Activated T-cell treated with anti-CD3 and anti-CD28 coated beads for 1 hour (primary cell): ENCODE data around the gene TYRO3.
A peak's percentile ranks its signal among the peaks of the same experiment; 100 is the strongest.

Experiments
- DNase-seq: peaks from one replicate; pipeline ENCODE4 v3.0.0-alpha.2; 2020; ENCODE audit warnings: low read depth

Gene TYRO3

GRCh38 chr15:41558400-41559238, at the start of gene TYRO3:
Gene TYRO3 (plus strand): TSS chr15:41559212. CDS start chr15:41559258, 46 bp downstream.
- peak; percentile 62 for DNase-seq

GRCh38 chr15:41510728-41511127, 48.3 kb upstream of the TYRO3 start:
- DNase-seq = no peak

GRCh38 chr15:41511331-41511898, 47.6 kb upstream of the TYRO3 start:
- DNase-seq = no peak

- DNase-seq = no peak
Observed at GRCh38 chr15:41511899-41512369, 47.1 kb upstream of the TYRO3 start.

DNA sequence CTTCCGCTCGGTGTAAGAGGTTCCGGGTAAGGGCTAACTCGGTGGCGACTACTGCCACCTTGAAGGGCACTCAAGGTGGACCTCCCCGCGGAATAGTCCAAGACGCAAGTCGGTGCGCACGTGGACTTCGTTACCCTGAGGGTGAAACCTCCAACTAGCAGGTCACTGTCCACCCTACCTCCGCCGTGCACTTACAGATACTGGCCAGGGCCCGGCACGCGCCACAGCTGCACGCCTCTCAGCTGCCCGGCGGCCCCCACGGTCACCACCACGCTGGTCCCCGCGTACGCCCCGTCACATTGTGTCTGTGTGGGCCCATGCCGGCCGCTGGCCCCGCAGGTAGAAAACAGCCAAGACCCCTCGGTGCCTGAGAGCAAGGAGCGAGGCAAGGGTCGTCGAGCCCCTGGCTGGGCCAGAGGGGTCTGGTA, 46.5 kb upstream of the TYRO3 start:
- no peak for DNase-seq

DNA sequence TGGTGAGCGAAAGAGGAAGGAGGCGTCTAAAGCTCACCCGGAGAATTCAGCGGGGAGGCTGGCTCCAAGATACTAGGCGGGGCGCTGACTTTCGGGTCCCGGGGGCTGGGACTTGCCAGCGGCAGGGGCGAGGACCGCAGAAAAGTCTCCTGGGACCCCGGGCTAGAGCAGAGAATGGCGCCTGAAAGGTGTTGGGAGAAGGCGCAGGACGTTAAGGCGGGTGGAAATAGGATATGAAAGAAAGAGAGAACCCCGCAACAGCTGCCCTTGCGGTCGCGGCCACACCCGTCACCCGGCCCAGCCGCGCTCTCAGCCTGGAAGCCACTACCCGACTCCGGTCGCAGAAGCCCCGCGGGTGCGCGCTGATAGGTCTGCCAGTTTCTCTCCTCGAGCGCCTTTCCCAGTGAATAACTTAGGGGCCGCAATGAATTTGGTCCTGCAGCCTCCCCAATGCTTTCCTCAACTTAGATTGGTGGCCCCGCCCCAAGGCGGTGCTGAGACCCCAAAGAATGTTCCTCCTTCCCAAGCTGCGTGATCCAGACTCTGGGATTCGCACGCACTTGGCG, 46.0 kb upstream of the TYRO3 start:
- no peak for DNase-seq

DNA sequence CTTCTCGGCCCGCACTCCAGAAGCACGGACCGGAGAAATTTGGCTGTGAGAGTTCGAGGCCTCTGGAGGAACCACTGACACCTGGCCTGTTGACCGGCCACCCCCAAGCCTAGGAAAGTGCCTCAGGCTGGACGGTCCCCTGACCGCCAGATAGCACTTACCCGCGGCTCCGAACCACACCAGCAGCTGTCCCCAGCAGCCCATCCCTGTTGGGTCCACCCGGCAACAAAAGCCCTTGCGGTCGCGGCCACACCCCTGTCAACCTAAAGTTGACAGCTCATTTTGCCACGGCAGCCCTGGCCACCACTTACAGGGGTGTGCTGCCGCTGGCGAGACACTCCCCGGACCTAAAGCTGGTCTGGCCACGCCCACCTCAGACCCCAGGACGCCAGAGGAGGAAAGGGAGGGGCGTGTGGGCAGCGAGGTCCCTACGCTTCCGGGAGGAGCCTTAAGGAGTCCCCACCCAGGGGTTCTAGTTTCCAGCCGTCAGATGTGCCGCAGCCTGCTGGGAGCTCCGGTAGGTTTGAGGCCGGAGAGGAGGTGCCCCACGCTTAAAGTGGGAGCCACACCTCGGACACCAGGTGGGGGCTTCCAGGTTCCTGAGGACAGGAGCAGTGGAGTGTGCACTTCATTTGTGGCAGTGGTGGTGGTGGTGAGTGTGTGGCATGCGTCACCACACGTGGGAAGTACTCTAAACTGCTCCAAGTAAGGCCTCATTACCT, 45.3 kb upstream of the TYRO3 start, which contains the start of gene LTK:
TSS of gene LTK (minus strand) at position 322 of the 722 bp plus-strand sequence. CDS start at position 204, 118 bp downstream.
- no peak for DNase-seq

GRCh38 chr15:41517895-41518449, 41.0 kb upstream of the TYRO3 start:
- no peak for DNase-seq

- no peak for DNase-seq
Observed at GRCh38 chr15:41520636-41521035, 38.4 kb upstream of the TYRO3 start.

DNA sequence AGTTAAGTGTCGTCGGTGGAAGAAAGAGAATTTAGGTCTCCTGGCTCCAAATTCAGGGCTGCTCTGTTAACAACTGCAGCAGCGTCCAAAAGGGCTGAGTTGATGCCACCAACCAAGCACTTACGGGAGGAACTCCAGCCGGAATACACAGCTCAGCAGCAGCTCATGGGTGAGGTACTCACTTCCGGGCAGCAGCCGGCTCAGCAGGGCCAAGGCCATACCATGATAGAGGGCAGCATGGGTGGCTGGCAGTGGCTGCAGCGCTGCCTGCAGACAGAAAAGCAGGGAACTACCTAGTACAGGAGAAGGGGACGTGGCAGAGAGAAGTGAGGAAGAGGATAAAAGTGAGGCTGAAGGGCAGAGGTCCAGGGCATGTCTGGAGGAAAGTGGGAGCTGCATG, 37.4 kb upstream of the TYRO3 start:
- DNase-seq = no peak

- DNase-seq = no peak
Observed at GRCh38 chr15:41523097-41523496, 35.9 kb upstream of the TYRO3 start.

DNA sequence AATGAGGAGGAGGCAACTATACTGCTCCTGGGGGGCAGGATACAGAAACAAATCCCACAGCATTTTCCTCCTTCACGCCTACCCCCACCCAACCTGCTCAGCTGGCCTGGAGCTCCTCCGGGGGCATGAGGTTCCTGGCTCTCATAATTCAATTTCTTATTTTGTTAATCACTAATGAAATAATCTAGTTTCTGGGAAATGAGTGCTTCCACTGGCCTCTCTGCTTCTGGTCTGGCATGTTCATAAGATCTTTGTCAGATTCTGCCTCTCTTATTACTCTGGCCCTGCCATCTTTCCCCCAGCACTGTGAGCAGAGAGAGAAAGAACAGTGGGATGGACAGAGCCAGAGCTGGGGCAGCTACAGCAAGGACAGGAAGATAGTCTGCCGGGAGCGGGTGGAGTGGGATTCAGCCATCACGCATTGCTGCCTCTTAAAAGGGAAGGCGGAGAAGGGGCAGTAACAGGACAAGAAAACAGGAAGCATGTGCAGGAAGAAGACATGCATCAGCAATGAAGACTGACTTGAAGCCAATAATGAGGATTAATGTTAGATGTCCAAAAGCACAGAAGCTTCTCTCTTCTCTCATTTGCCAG, 28.6 kb upstream of the TYRO3 start:
- no peak for DNase-seq

GRCh38 chr15:41535544-41535943, 23.5 kb upstream of the TYRO3 start:
- DNase-seq = no peak

DNA sequence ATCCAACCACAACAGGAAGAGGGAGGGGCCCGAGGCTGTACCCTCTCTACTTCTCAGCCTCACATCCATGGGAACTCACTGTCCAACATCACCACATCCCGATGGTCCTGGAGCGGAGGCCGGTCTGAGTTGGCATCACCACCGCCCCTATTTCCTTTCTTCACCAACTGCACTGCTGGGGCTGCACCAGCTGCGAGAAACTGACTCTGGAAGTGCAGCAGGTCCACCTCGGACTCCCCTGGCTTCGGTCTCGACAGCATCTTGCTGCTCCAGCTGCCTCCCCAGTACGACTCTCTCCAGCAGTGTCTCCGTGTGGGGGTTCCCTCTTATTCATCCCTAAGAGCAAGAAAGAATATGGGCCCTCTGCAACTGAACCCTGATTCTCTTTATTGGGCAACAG, 22.1 kb upstream of the TYRO3 start:
- no peak for DNase-seq

GRCh38 chr15:41543521-41543870, 15.5 kb upstream of the TYRO3 start:
- no peak for DNase-seq

DNA sequence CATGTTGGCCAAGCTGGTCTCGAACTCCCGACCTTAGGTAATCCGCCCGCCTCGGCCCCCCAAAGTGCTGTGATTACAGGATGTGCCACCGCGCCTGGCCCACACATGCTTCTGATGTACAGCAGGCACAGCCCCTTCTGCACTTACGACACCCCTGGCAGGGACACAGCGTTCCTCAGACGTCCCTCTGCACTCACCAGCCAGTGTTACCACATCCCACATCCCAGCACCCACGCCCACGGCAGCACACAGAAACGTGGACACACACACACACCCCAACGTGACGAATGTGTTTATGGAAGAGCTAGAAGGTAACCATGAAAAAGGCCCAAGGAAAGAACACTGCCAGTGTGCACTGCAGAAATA, 14.4 kb upstream of the TYRO3 start:
- DNase-seq = no peak

- DNase-seq = no peak
Observed at GRCh38 chr15:41545218-41545617, 13.8 kb upstream of the TYRO3 start.

- DNase-seq = no peak
Observed at GRCh38 chr15:41546851-41547786, 11.9 kb upstream of the TYRO3 start.

DNA sequence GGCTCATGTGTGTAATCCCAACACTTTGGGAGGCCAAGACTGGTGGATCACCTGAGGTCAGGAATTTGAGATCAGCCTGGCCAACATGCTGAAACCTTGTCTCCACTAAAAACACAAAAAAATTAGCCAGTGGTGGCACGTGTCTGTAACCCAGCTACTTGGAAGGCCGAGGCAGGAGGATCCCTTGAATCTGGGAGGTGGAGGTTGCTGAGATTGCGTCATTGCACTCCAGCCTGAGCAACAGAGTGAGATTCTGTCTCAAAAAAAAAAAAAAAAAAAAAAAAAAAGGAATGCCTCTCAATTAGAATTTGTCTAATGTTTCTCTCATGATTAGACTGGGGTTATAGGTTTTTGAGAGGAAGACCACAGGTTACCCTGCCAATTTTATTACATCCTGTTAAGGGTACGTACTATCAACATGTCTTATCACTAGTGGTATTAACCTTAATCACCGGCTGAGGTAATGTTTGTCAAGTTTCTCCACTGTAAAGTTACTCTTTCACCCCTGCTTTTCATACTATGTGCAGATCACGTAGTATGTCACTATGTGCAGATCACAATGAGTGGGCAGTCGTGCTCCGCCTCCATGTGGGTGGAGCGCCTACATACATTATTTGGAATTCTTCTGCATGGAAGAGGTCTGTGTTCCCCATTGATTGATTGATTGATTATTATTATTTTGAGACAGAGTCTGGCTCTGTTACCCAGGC, 8.8 kb upstream of the TYRO3 start:
- DNase-seq = no peak

- no peak for DNase-seq
Observed at GRCh38 chr15:41553731-41554130, 5.3 kb upstream of the TYRO3 start.
